ENCODE data around the gene SCN1B. TPM values are rescaled to one million over a fixed set of nuclear protein-coding genes. Genes with fewer than 3 reads are reported as not detected.

Gene SCN1B
- total RNA-seq, 1 donor from 2014 or later = 0.26 TPM

- DNase-seq (ENCODE audit: low read depth) (no peak), FAIRE-seq (no peak)
- no peaks in the 10 kb centered on the region for H3K36me3 ChIP-seq (ENCODE audit: control insufficient read depth, insufficient read depth, low read length)
- TF ChIP-seq, protein P1, sequence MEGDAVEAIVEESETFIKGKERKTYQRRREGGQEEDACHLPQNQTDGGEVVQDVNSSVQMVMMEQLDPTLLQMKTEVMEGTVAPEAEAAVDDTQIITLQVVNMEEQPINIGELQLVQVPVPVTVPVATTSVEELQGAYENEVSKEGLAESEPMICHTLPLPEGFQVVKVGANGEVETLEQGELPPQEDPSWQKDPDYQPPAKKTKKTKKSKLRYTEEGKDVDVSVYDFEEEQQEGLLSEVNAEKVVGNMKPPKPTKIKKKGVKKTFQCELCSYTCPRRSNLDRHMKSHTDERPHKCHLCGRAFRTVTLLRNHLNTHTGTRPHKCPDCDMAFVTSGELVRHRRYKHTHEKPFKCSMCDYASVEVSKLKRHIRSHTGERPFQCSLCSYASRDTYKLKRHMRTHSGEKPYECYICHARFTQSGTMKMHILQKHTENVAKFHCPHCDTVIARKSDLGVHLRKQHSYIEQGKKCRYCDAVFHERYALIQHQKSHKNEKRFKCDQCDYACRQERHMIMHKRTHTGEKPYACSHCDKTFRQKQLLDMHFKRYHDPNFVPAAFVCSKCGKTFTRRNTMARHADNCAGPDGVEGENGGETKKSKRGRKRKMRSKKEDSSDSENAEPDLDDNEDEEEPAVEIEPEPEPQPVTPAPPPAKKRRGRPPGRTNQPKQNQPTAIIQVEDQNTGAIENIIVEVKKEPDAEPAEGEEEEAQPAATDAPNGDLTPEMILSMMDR (IDR thresholded peaks at IDR 0.05; ENCODE audit: insufficient read depth, low read length, severe bottlenecking) = no peak
- no peak overlapping the region for H3K4me3 ChIP-seq (ENCODE audit: low read depth, low read length)
- H3K27me3 ChIP-seq (ENCODE audit: control insufficient read depth, insufficient read depth, low read length) = no peaks in the 10 kb centered on the region
Measured at GRCh38 chr19:35068941-35069634, 38.8 kb downstream of the SCN1B start.

GRCh38 chr19:35069696-35070095, 39.4 kb downstream of the SCN1B start:
- H3K27me3 ChIP-seq (ENCODE audit: control insufficient read depth, insufficient read depth, low read length) = no peaks in the 10 kb centered on the region
- TF ChIP-seq, protein P1 (IDR thresholded peaks at IDR 0.05; ENCODE audit: insufficient read depth, low read length, severe bottlenecking) = no peak
- H3K4me3 ChIP-seq (ENCODE audit: low read depth, low read length) = no peak overlapping the region
- no peaks in the 10 kb centered on the region for H3K36me3 ChIP-seq (ENCODE audit: control insufficient read depth, insufficient read depth, low read length)
- DNase-seq (ENCODE audit: low read depth) (no peak), FAIRE-seq (no peak)

DNA sequence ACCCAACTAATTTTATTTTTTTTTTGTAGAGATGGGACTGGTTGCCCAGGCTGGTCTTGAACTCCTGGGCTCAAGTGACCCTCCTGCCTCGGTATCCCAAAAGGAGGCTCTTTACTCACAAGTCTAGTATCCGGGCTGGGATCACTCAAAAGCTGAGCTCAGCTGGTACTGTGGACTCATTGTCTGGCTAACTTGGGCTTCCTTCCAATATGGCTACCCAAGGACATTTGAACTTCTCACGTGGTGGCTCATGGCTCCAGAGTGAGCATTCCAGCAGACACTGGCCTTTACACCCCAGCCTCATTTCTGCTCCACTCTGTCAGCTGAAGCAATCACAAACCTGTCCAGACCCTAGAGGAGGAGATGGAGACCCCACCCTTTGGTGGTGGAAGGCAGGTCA, 40.2 kb downstream of the SCN1B start:
- Histone ChIP-seq H3K27me3 (ENCODE audit: control insufficient read depth, insufficient read depth, low read length) (no peaks in the 10 kb centered on the region), H3K36me3 (ENCODE audit: control insufficient read depth, insufficient read depth, low read length) (no peaks in the 10 kb centered on the region), H3K4me3 (ENCODE audit: low read depth, low read length) (no peak overlapping the region)
- FAIRE-seq (no peak), DNase-seq (ENCODE audit: low read depth) (no peak)
- TF ChIP-seq, protein P1 (IDR thresholded peaks at IDR 0.05; ENCODE audit: insufficient read depth, low read length, severe bottlenecking) = no peak

- FAIRE-seq = no peak
- H3K4me3 ChIP-seq (ENCODE audit: low read depth, low read length) = no peak overlapping the region
Measured at GRCh38 chr19:35073516-35073915, 43.2 kb downstream of the SCN1B start.

DNA sequence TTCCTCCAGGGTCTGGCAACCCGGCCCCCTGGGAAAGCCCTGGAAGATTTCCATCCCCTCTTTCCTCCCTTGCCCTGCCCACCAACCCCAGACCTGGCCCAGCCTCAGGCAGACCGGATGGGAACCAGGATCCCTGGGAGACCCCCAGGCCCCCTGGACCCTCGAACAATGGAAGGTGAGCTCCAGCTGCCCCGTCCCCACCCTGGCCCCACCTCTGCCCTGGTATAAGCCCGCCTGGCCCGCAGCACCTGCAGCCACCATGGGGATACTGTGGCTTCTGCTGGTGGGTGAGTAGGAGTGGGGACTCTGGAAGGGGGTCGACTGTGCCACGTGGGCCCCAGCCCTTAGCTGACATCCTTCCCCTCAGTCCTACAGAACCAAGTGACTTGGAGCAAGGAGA, 43.7 kb downstream of the SCN1B start:
- H3K36me3 ChIP-seq (ENCODE audit: control insufficient read depth, insufficient read depth, low read length) = no peaks in the 10 kb centered on the region
- DNase-seq (ENCODE audit: low read depth) (no peak), FAIRE-seq (no peak)
- H3K4me3 ChIP-seq (ENCODE audit: low read depth, low read length) = no peak overlapping the region
- TF ChIP-seq, protein P1 (IDR thresholded peaks at IDR 0.05; ENCODE audit: insufficient read depth, low read length, severe bottlenecking) = no peak
- no peaks in the 10 kb centered on the region for H3K27me3 ChIP-seq (ENCODE audit: control insufficient read depth, insufficient read depth, low read length)

More at GRCh38 chr19:35073516-35073915, 43.2 kb downstream of the SCN1B start:
- no peak for DNase-seq (ENCODE audit: low read depth)
- H3K27me3 ChIP-seq (ENCODE audit: control insufficient read depth, insufficient read depth, low read length) = no peaks in the 10 kb centered on the region
- H3K36me3 ChIP-seq (ENCODE audit: control insufficient read depth, insufficient read depth, low read length) = no peaks in the 10 kb centered on the region
- TF ChIP-seq, protein P1 (IDR thresholded peaks at IDR 0.05; ENCODE audit: insufficient read depth, low read length, severe bottlenecking) = no peak

Measured in bronchial epithelial cell (primary cell).